Liver (tissue), 9 donors: ENCODE results near the gene CRB1. TPM values are rescaled to one million over a fixed set of nuclear protein-coding genes. Genes with fewer than 3 reads are reported as not detected.

Source experiments
- DNase-seq: peaks from one replicate; pipeline ENCODE4 v3.0.0-alpha.2; 2017; ENCODE audit warnings: low spot score
- H3K27ac ChIP-seq, 2 donors: one replicate each; pipeline ENCODE4 v1.7.0; 2013; ENCODE audit warnings: inconsistent platforms in 2 of 2, low read length in 2 of 2, control low read depth in 1 of 2, low read depth in 1 of 2, mild to moderate bottlenecking in 1 of 2
- H3K27me3 ChIP-seq, 4 donors: one replicate each; pipeline versions ENCODE4 v1.6.1 to v1.7.0; 2013; ENCODE audit warnings: low read length in 3 of 4, inconsistent platforms in 1 of 4, mild to moderate bottlenecking in 1 of 4, moderate library complexity in 1 of 4; ENCODE audit not compliant: control insufficient read depth in 4 of 4, insufficient read depth in 4 of 4
- H3K36me3 ChIP-seq, 4 donors: one replicate each; pipeline versions ENCODE4 v1.6.1 to v1.7.0; 2013; ENCODE audit warnings: low read length in 3 of 4, mild to moderate bottlenecking in 3 of 4, low read depth in 1 of 4, moderate library complexity in 1 of 4; ENCODE audit not compliant: control insufficient read depth in 4 of 4, insufficient read depth in 3 of 4
- H3K4me1 ChIP-seq, 4 donors: one replicate each; pipeline versions ENCODE4 v1.6.1 to v1.7.0; 2013; ENCODE audit warnings: low read length in 3 of 4, mild to moderate bottlenecking in 3 of 4, moderate library complexity in 1 of 4; ENCODE audit not compliant: control insufficient read depth in 4 of 4, insufficient read depth in 4 of 4
- H3K4me3 ChIP-seq, 3 donors: one replicate each; pipeline versions ENCODE4 v1.6.1 to v1.7.0; 2013; ENCODE audit warnings: low read length in 3 of 3, control low read depth in 1 of 3, low read depth in 1 of 3, mild to moderate bottlenecking in 1 of 3
- H3K9ac ChIP-seq, 2 donors: one replicate each; pipeline ENCODE4 v1.7.0; 2013; ENCODE audit warnings: low read length in 2 of 2, mild to moderate bottlenecking in 2 of 2, moderate library complexity in 2 of 2, control low read depth in 1 of 2, low read depth in 1 of 2
- H3K9me3 ChIP-seq, 4 donors: one replicate each; pipeline versions ENCODE4 v1.6.1 to v1.7.0; 2013; ENCODE audit warnings: low read length in 3 of 4; ENCODE audit not compliant: control insufficient read depth in 4 of 4
- ATF3 ChIP-seq: IDR thresholded peaks from 2 replicates; pipeline ENCODE4 v1.6.1; 2016; ENCODE audit warnings: antibody characterized with exemption
- CTCF ChIP-seq: fragments of 150-350 bp; IDR thresholded peaks from 2 replicates; pipeline ENCODE4 v1.5.1; 2017; ENCODE audit warnings: improper control_type of control experiment, low read depth, low read length; ENCODE audit not compliant: missing input control
- FOXA1 ChIP-seq: IDR thresholded peaks from 2 replicates; pipeline ENCODE4 v1.6.1; 2016; ENCODE audit warnings: antibody characterized with exemption
- FOXA2 ChIP-seq: IDR thresholded peaks from 2 replicates; pipeline ENCODE4 v1.6.1; 2016; ENCODE audit warnings: antibody characterized with exemption
- GABPA ChIP-seq, 2 donors: IDR thresholded peaks in 1 of 2; conservative IDR thresholded peaks in 1 of 2; 2 replicates each; pipeline ENCODE4 v1.6.1; 2016; ENCODE audit warnings: antibody characterized with exemption in 2 of 2, mild to moderate bottlenecking in 1 of 2, moderate library complexity in 1 of 2
- HNF4A ChIP-seq, 2 donors: conservative IDR thresholded peaks; 2 replicates each; pipeline ENCODE4 v1.6.1; 2016; ENCODE audit warnings: antibody characterized with exemption in 2 of 2, mild to moderate bottlenecking in 2 of 2
- HNF4G ChIP-seq: IDR thresholded peaks from 2 replicates; pipeline ENCODE4 v1.6.1; 2016; ENCODE audit warnings: antibody characterized with exemption
- JUND ChIP-seq, 2 donors: IDR thresholded peaks; 2 replicates each; pipeline ENCODE4 v1.6.1; 2016; ENCODE audit warnings: antibody characterized with exemption in 2 of 2
- MAX ChIP-seq: IDR thresholded peaks from 2 replicates; pipeline ENCODE4 v1.6.1; 2016; ENCODE audit warnings: antibody characterized with exemption
- NR2F2 ChIP-seq: IDR thresholded peaks from 2 replicates; pipeline ENCODE4 v1.6.1; 2016; ENCODE audit warnings: antibody characterized with exemption
- RAD21 ChIP-seq, 2 donors: IDR thresholded peaks; 2 replicates each; pipeline ENCODE4 v1.6.1; 2016; ENCODE audit warnings: antibody characterized with exemption in 2 of 2, mild to moderate bottlenecking in 2 of 2
- RXRA ChIP-seq, 2 donors: IDR thresholded peaks; 2 replicates each; pipeline ENCODE4 v1.6.1; 2017 to 2018; ENCODE audit warnings: antibody characterized with exemption in 2 of 2, mild to moderate bottlenecking in 1 of 2
- SP1 ChIP-seq: IDR thresholded peaks from 2 replicates; pipeline ENCODE4 v1.6.1; 2018; ENCODE audit warnings: antibody characterized with exemption, mild to moderate bottlenecking
- YY1 ChIP-seq: IDR thresholded peaks from 2 replicates; pipeline ENCODE4 v1.6.1; 2016; ENCODE audit warnings: antibody characterized with exemption, mild to moderate bottlenecking
- ZBTB33 ChIP-seq: IDR thresholded peaks from 2 replicates; pipeline ENCODE4 v1.6.1; 2016; ENCODE audit warnings: antibody characterized with exemption
- WGBS: extraction: QIAGEN DNeasy Blood & Tissue Kit; methylation state at CpG from one replicate; pipeline ENCODE4 v1.1.7; 2013; 5-methylcytosine and 5-hydroxymethylcytosine counted together
- polyA plus RNA-seq, 2 donors: library from polyadenylated mRNA; stranded (reverse) in 1 of 2; unstranded in 1 of 2; fragments of 200-250 nt in 1 of 2; fragments of >200 nt in 1 of 2; fragmentation: Nextera tagmentation in 1 of 2; extraction: Ambion mirVana in 1 of 2; gene quantifications; one replicate each; pipeline versions ENCODE4 v1.2.1 to v1.2.3, GENCODE V29; 2013 to 2015
- total RNA-seq, 2 donors: library from RNA; depleted of rRNA; stranded (reverse); fragments of >200 nt; gene quantifications; one replicate each; pipeline ENCODE4 v1.2.3, GENCODE V29; 2014
- donor health status: healthy.
- donor health status: healthy.
- donor health status: healthy.
- donor health status: healthy.
- donor health status: healthy.

The CRB1 gene
- total and polyA plus RNA-seq, 4 donors, result 5.1 TPM; not detected in 3

GRCh38 chr1:197313713-197314112 is 45.7 kb downstream of the CRB1 start:
- Histone ChIP-seq H3K36me3 (no peaks in the 10 kb centered on the region), H3K9ac (no peak overlapping the region), H3K27ac (no peak overlapping the region), H3K9me3 (no peaks in the 10 kb centered on the region), H3K27me3 (no peaks in the 10 kb centered on the region), H3K4me1 (no peaks in the 10 kb centered on the region), H3K4me3 (no peak overlapping the region)
- whole genome bisulfite sequencing, result 43% methylated on average over 5 of the region's 5 CpGs
- TF ChIP-seq YY1 (no peak), NR2F2 (no peak), ATF3 (no peak), FOXA2 (no peak), SP1 (no peak), FOXA1 (no peak), RAD21 (IDR thresholded peaks at IDR 0.05) (no peak), RXRA (IDR thresholded peaks at IDR 0.05) (no peak)
- DNase-seq, result no peak

- H3K9me3 ChIP-seq, result no peaks in the 10 kb centered on the region
- no peaks in the 10 kb centered on the region for H3K27me3 ChIP-seq
- no peak overlapping the region for H3K4me3 ChIP-seq
- TF ChIP-seq JUND (IDR thresholded peaks at IDR 0.05), result no peak
- TF ChIP-seq FOXA2, result no peak
- TF ChIP-seq GABPA (IDR thresholded peaks at IDR 0.05 in 1 of 2, conservative IDR thresholded peaks at IDR 0.05 in 1 of 2), result no peak
- TF ChIP-seq MAX, result no peak
- no peak for TF ChIP-seq NR2F2
- TF ChIP-seq FOXA1, result no peak
- no peak for TF ChIP-seq RAD21 (IDR thresholded peaks at IDR 0.05)
- TF ChIP-seq ZBTB33, result no peak
- TF ChIP-seq HNF4G, result no peak
- TF ChIP-seq YY1, result no peak
- TF ChIP-seq HNF4A (conservative IDR thresholded peaks at IDR 0.05), result no peak
- no peak for TF ChIP-seq SP1
- TF ChIP-seq CTCF, result no peak
- H3K36me3 ChIP-seq, result no peaks in the 10 kb centered on the region
- DNase-seq, result no peak
- H3K27ac ChIP-seq, result no peak overlapping the region
- no peaks in the 10 kb centered on the region for H3K4me1 ChIP-seq
- no peak overlapping the region for H3K9ac ChIP-seq
These were observed 46.6 kb downstream of the CRB1 start for GRCh38 chr1:197314682-197315081.

GRCh38 chr1:197319631-197320030 is 51.6 kb downstream of the CRB1 start:
- Histone ChIP-seq H3K27me3 (no peaks in the 10 kb centered on the region), H3K36me3 (no peaks in the 10 kb centered on the region), H3K4me3 (no peak overlapping the region), H3K4me1 (no peaks in the 10 kb centered on the region), H3K9me3 (no peaks in the 10 kb centered on the region), H3K27ac (no peak overlapping the region), H3K9ac (no peak overlapping the region)
- TF ChIP-seq NR2F2 (no peak), FOXA2 (no peak)
- no peak for DNase-seq
- WGBS, result 75% methylated on average over 2 of the region's 2 CpGs
